K562 (cell line): ENCODE data around the gene UNC5C. TPM values are rescaled to one million over a fixed set of nuclear protein-coding genes. Genes with fewer than 3 reads are reported as not detected.

Experiments used
- ATAC-seq: fragments of 200-7000 bp; cut with Tn5 transposase; 3 replicates; pipeline ENCODE4 v1.9.1; 2020; ENCODE audit warnings: moderate library complexity
- BruUV-seq: library from RNA; stranded (reverse); fragments of 400-500 nt; replicated peaks from 2 replicates; lab custom pipeline; 2021; lab: Mats Ljungman, UMichigan
- CTCF ChIA-PET: fragments of 300-600 bp; formaldehyde crosslinking; extraction: SDS; loops from one replicate; lab custom pipeline; 2021; ENCODE audit warnings: low intra/inter-chr PET ratio; lab: Yijun Ruan, JAX
- POLR2A ChIA-PET: fragments of 300-600, 350-650 bp; sonication (Branson Sonifier 250); formaldehyde crosslinking; extraction: SDS; loops from one replicate; lab custom pipeline; 2021; ENCODE audit warnings: antibody characterized with exemption, inconsistent platforms; lab: Yijun Ruan, JAX
- DNase-seq, 4 experiments: peaks; one replicate each; pipeline versions ENCODE4 v3.0.0 to v3.0.0-alpha.2; 2011 to 2018; ENCODE audit warnings: low spot score in 3 of 4, mixed read lengths in 3 of 4; ENCODE audit errors: extremely low read depth in 1 of 4
- FAIRE-seq: peaks from 2 replicates; lab custom pipeline; 2011; peaks lifted over from hg19 to GRCh38; lab: Jason Lieb, UNC
- H2AFZ ChIP-seq: 2 replicates; pipeline ENCODE4 v1.6.0; 2011; ENCODE audit warnings: low read depth, low read length, control low read depth, inconsistent platforms
- H3K27ac ChIP-seq: fragments of 200-600 bp; 3 replicates; pipeline ENCODE4 v1.8.0; 2011; ENCODE audit warnings: low read depth, mild to moderate bottlenecking, control low read depth, inconsistent platforms, low read length, moderate library complexity, mixed read lengths; ENCODE audit errors: extremely low read depth
- H3K27me3 ChIP-seq, 2 experiments: fragments of 300-600 bp in 1 of 2; 2 replicates in 1 of 2; 3 replicates in 1 of 2; pipeline versions ENCODE4 v1.6.0 to v1.8.0; 2011; ENCODE audit warnings: inconsistent platforms in 2 of 2, low read length in 2 of 2, mild to moderate bottlenecking in 1 of 2, mixed read lengths in 1 of 2, moderate library complexity in 1 of 2; ENCODE audit not compliant: control insufficient read depth in 2 of 2, insufficient read depth in 2 of 2
- H3K36me3 ChIP-seq: fragments of 300-600 bp; 3 replicates; pipeline ENCODE4 v1.8.0; 2011; ENCODE audit warnings: mild to moderate bottlenecking, low read length, inconsistent platforms; ENCODE audit not compliant: control insufficient read depth, insufficient read depth
- H3K4me1 ChIP-seq, 2 experiments: fragments of 200-600 bp in 1 of 2; replicated peaks in 1 of 2; 2 replicates in 1 of 2; 3 replicates in 1 of 2; pipeline versions ENCODE4 v1.5.1 to v1.8.0; 2011; ENCODE audit warnings: inconsistent platforms in 2 of 2, low read length in 2 of 2, mild to moderate bottlenecking in 1 of 2, mixed read lengths in 1 of 2, moderate library complexity in 1 of 2; ENCODE audit not compliant: control insufficient read depth in 2 of 2, insufficient read depth in 2 of 2
- H3K4me2 ChIP-seq: 2 replicates; pipeline ENCODE4 v1.6.1; 2011; ENCODE audit warnings: low read length, control low read depth, inconsistent platforms, mixed read lengths; ENCODE audit not compliant: insufficient read depth
- H3K4me3 ChIP-seq: fragments of 200-600 bp; sonication (generic), shearing (Covaris generic); 2 replicates; pipeline ENCODE4 v1.5.1; 2016; ENCODE audit warnings: control low read depth, inconsistent platforms
- H3K79me2 ChIP-seq: fragments of 200-600 bp; 3 replicates; pipeline ENCODE4 v1.8.0; 2011; ENCODE audit warnings: low read length, inconsistent platforms; ENCODE audit not compliant: control insufficient read depth, insufficient read depth
- H3K9ac ChIP-seq, 2 experiments: 2 replicates each; pipeline versions ENCODE4 v1.6.0 to v1.6.1; 2011; ENCODE audit warnings: low read depth in 2 of 2, low read length in 2 of 2, control low read depth in 1 of 2, inconsistent platforms in 1 of 2, mild to moderate bottlenecking in 1 of 2, mixed read lengths in 1 of 2; ENCODE audit not compliant: insufficient read depth in 1 of 2
- H3K9me1 ChIP-seq: one replicate; pipeline ENCODE4 v1.6.0; 2011; ENCODE audit warnings: inconsistent platforms, mild to moderate bottlenecking, low read length, moderate library complexity; ENCODE audit not compliant: control insufficient read depth, insufficient read depth
- H3K9me3 ChIP-seq: replicated peaks from 2 replicates; pipeline ENCODE4 v1.5.1; 2011; ENCODE audit warnings: low read depth, low read length, inconsistent platforms; ENCODE audit not compliant: control insufficient read depth, insufficient read depth
- H4K20me1 ChIP-seq: replicated peaks from 2 replicates; pipeline ENCODE4 v1.6.1; 2011; ENCODE audit warnings: low read length, inconsistent platforms, mixed read lengths; ENCODE audit not compliant: control insufficient read depth, insufficient read depth
- CTBP1 ChIP-seq: fragments of 450-650 bp; IDR thresholded peaks from 2 replicates; pipeline ENCODE4 v1.6.1; 2016; ENCODE audit warnings: borderline replicate concordance
- DPF2 ChIP-seq: fragments of 450-650 bp; IDR thresholded peaks from 2 replicates; pipeline ENCODE4 v1.6.1; 2016
- ESRRB ChIP-seq: fragments of 250-450 bp; sonication (Bioruptor Pico); IDR thresholded peaks from 2 replicates; pipeline ENCODE4 v1.5.0; 2020; ENCODE audit warnings: mild to moderate bottlenecking, moderate library complexity, borderline replicate concordance
- GABPB2 ChIP-seq: fragments of 250-450 bp; sonication (Bioruptor Pico); conservative IDR thresholded peaks from 2 replicates; pipeline ENCODE4 v1.5.1; 2021; ENCODE audit warnings: mild to moderate bottlenecking
- HOXB6 ChIP-seq: fragments of 250-450 bp; sonication (Bioruptor Pico); IDR thresholded peaks from 2 replicates; pipeline ENCODE4 v1.5.1; 2022; ENCODE audit warnings: mild to moderate bottlenecking, borderline replicate concordance
- MED1 ChIP-seq: sonication (generic); formaldehyde crosslinking; IDR thresholded peaks from 2 replicates; pipeline ENCODE4 v1.8.1; 2023; ENCODE audit warnings: missing genetic modification reagents, borderline replicate concordance
- NUFIP1 ChIP-seq: fragments of 450-650 bp; IDR thresholded peaks from 2 replicates; pipeline ENCODE4 v1.6.1; 2018; ENCODE audit not compliant: partially characterized antibody
- OTX1 ChIP-seq: fragments of 450-650 bp; formaldehyde crosslinking; IDR thresholded peaks from 2 replicates; pipeline ENCODE4 v1.4.0; 2022; ENCODE audit warnings: mild to moderate bottlenecking
- PYGO2 ChIP-seq: fragments of 450-650 bp; IDR thresholded peaks from 2 replicates; pipeline ENCODE4 v1.6.1; 2016; ENCODE audit warnings: mild to moderate bottlenecking, missing genetic modification characterization, moderate library complexity, missing compliant biosample characterization
- RBM15 ChIP-seq: fragments of 200-400 bp; formaldehyde crosslinking; IDR thresholded peaks from 2 replicates; pipeline ENCODE4 v1.6.1; 2018; ENCODE audit warnings: mild to moderate bottlenecking, low read length, moderate library complexity; ENCODE audit not compliant: insufficient read depth
- RBM39 ChIP-seq: fragments of 200-400 bp; formaldehyde crosslinking; optimal IDR thresholded peaks from 2 replicates; pipeline ENCODE3; 2018; ENCODE audit warnings: low read depth, low read length
- SIN3B ChIP-seq: fragments of 450-650 bp; IDR thresholded peaks from 2 replicates; pipeline ENCODE4 v1.6.1; 2017; ENCODE audit warnings: low read depth, mild to moderate bottlenecking, moderate library complexity
- XRCC5 ChIP-seq: fragments of 200-400 bp; formaldehyde crosslinking; IDR thresholded peaks from 2 replicates; pipeline ENCODE4 v1.6.1; 2017; ENCODE audit warnings: low read depth, mild to moderate bottlenecking, low read length
- YBX1 ChIP-seq: fragments of 450-650 bp; IDR thresholded peaks from 2 replicates; pipeline ENCODE4 v1.7.1; 2016; ENCODE audit warnings: mild to moderate bottlenecking
- ZBTB49 ChIP-seq: sonication (generic); formaldehyde crosslinking; IDR thresholded peaks from 2 replicates; pipeline ENCODE4 v1.8.0; 2022; ENCODE audit warnings: missing genetic modification reagents, mild to moderate bottlenecking, borderline replicate concordance
- ZNF75A ChIP-seq: fragments of 450-650 bp; formaldehyde crosslinking; IDR thresholded peaks from 2 replicates; pipeline ENCODE4 v1.4.0; 2020; ENCODE audit warnings: mild to moderate bottlenecking
- WGBS: fragments of 100-300 bp; shearing (Covaris generic); methylation state at CpG from one replicate; pipeline ENCODE4 v1.1.6; 2016; ENCODE audit warnings: low coverage, mixed read lengths; ENCODE audit not compliant: insufficient coverage; ENCODE audit errors: missing lambda C conversion rate; 5-methylcytosine and 5-hydroxymethylcytosine counted together
- in situ Hi-C: fragments of 300-500 bp; cut with MboI; formaldehyde crosslinking; loops from 4 replicates; pipeline ENCODE4 v1.15.0; 2018; ENCODE audit warnings: inconsistent platforms, mixed read lengths
- intact Hi-C: fragments of 100-400 bp; cut with micrococcal nuclease; formaldehyde crosslinking; loops from 2 replicates; pipeline ENCODE4 v1.14.2; 2022
- polyA plus RNA-seq, 8 experiments: library from polyadenylated mRNA; depleted of rRNA in 4 of 8; stranded (reverse) in 5 of 8; unstranded in 3 of 8; fragments of >200 nt; fragmentation: Nextera tagmentation in 2 of 8; fragmentation: Illumina TruSeq in 1 of 8; extraction: Ambion mirVana in 2 of 8; extraction: Trizol in 1 of 8; gene quantifications; 2 replicates each; pipeline versions ENCODE4 v1.2.1 to v1.2.3, GENCODE V29; 2011 to 2014; ENCODE audit warnings: inconsistent platforms in 1 of 8, missing spikeins in 1 of 8
- total RNA-seq, 7 experiments: library from RNA; depleted of rRNA in 6 of 7; stranded (reverse); fragments of >200 nt in 6 of 7; fragmentation: Illumina TruSeq in 2 of 7; extraction: Trizol in 2 of 7; gene quantifications; 2 replicates each; pipeline versions ENCODE4 v1.2.1 to v1.2.3, GENCODE V29; 2011 to 2021; ENCODE audit warnings: low replicate concordance in 1 of 7

Gene UNC5C
- total and polyA plus RNA-seq, 9 of the 15 experiments (the other 6 are each of a cell fraction or from before 2014, with no cell fraction given), result under 0.01 to 0.10 (median 0.03) TPM; not detected in 1

GRCh38 chr4:95563638-95564337 lies 15.0 kb upstream of the UNC5C start:
- BruUV-seq, result no TSS peak
- H3K79me2 ChIP-seq, result no peaks in the 10 kb centered on the region
- no peak for ATAC-seq

More at GRCh38 chr4:95563638-95564337, 15.0 kb upstream of the UNC5C start:
- ChIA-PET POLR2A (no interaction called here), CTCF (no interaction called here)
- WGBS, result 0% methylated on average over 2 of the region's 2 CpGs
- H3K27me3 ChIP-seq, result no peaks in the 10 kb centered on the region
- H3K27ac ChIP-seq, result no peak overlapping the region
- H3K4me1 ChIP-seq, result no peaks in the 10 kb centered on the region
- TF ChIP-seq DPF2 (no peak), OTX1 (no peak), SIN3B (no peak), ZBTB49 (CRISPR knock-in tag) (no peak), CTBP1 (no peak), RBM15 (no peak), HOXB6 (no peak), PYGO2 (tag) (no peak), RBM39 (no peak), YBX1 (no peak), MED1 (no peak), ZNF75A (CRISPR knock-in tag) (no peak), ESRRB (CRISPR knock-in tag) (no peak), XRCC5 (no peak), GABPB2 (no peak), NUFIP1 (no peak)
- H3K36me3 ChIP-seq, result no peaks in the 10 kb centered on the region
- H3K4me3 ChIP-seq, result no peak overlapping the region
- H4K20me1 ChIP-seq, result no peaks in the 10 kb centered on the region
- H3K9me3 ChIP-seq, result no peaks in the 10 kb centered on the region
- no peak for DNase-seq
- no peaks in the 10 kb centered on the region for H3K9me1 ChIP-seq
- in situ Hi-C loops, result no loop called here
- H3K4me2 ChIP-seq, result no peak overlapping the region
- FAIRE-seq, result no peak
- no peak overlapping the region for H2AFZ ChIP-seq
- H3K9ac ChIP-seq, result no peak overlapping the region
- intact Hi-C loops, result no loop called here
